Measurements from ENCODE around the gene CNTLN.
"Not testable (repeated sequence)": the region's sequence is repeated elsewhere in the genome, so short reads cannot be mapped to it uniquely, and the experiment has no call there.

The CNTLN gene

DNA sequence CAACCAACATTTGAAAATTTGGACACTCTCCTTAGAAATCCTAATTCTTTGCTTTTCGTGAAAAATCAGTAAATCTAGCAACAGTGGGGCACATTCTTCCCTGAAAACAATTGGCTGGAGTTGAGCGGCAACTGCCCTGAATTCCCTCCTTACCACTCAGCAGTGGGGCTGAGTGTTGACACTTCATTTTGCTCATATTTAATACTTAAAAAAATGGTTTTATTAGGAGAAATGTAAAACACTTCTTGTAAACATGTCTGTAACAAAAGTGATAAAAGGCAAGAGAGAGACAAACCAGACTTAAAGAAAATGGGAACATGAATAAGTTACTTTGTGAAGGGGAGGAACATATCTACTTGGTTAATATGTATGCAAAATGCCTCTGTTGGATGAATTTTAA, 193.5 kb downstream of the CNTLN start:
- Mint-ChIP-seq H3K27me3 (ENCODE audit: low read depth) (no peaks in the 10 kb centered on the region), H3K36me3 (ENCODE audit: low read depth) (peaks cover 4% of the 10 kb centered on the region), H3K4me3 (no peak overlapping the region), H3K4me1 (no peaks in the 10 kb centered on the region), H3K27ac (no peak overlapping the region), H3K9me3 (no peaks in the 10 kb centered on the region)
- TF ChIP-seq, protein P1, sequence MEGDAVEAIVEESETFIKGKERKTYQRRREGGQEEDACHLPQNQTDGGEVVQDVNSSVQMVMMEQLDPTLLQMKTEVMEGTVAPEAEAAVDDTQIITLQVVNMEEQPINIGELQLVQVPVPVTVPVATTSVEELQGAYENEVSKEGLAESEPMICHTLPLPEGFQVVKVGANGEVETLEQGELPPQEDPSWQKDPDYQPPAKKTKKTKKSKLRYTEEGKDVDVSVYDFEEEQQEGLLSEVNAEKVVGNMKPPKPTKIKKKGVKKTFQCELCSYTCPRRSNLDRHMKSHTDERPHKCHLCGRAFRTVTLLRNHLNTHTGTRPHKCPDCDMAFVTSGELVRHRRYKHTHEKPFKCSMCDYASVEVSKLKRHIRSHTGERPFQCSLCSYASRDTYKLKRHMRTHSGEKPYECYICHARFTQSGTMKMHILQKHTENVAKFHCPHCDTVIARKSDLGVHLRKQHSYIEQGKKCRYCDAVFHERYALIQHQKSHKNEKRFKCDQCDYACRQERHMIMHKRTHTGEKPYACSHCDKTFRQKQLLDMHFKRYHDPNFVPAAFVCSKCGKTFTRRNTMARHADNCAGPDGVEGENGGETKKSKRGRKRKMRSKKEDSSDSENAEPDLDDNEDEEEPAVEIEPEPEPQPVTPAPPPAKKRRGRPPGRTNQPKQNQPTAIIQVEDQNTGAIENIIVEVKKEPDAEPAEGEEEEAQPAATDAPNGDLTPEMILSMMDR (IDR thresholded peaks at IDR 0.05; ENCODE audit: unreplicated experiment in 3 of 3), result no peak

DNA sequence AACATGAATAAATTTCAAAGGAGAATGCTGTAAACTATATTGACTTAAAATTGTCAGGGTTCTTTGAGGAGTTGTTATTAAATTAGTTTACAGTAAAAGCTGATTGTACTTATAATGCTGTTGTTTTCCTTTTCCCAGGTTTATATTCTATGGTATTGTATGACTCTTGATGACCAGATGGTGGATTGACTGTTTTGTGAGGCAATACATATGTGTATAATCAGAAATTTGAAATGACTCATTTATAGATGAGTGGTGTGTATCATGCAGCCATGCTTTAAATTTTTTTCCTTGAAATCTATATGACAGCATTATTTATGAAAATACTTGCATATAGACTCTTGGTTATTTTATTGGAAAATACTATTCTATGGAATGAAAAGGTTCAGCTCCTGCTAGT, 195.3 kb downstream of the CNTLN start:
- TF ChIP-seq, protein P1 (IDR thresholded peaks at IDR 0.05; ENCODE audit: unreplicated experiment in 3 of 3), result no peak
- Mint-ChIP-seq H3K27ac (no peak overlapping the region), H3K36me3 (ENCODE audit: low read depth) (peaks cover 4% of the 10 kb centered on the region), H3K4me1 (no peaks in the 10 kb centered on the region), H3K4me3 (no peak overlapping the region), H3K9me3 (no peaks in the 10 kb centered on the region), H3K27me3 (ENCODE audit: low read depth) (no peaks in the 10 kb centered on the region)

DNA sequence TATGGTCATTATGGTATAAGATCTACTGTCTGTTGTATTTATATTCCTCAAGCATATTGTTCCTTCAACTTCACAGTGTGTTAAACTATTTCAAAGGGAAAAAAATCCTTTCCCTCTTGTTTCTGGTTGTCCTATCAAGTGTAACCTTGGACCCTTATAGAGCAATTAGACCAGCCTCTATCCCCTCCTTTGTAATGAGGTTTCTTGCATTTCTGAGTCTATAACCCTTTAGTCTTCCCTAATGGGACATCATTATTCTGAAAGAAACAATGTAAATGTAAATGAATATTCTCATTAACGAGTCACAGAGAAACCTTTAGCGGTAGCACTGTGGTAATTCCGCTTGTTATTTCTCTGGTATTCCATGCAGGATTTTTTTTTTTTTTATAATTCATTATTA, 197.3 kb downstream of the CNTLN start:
- no peak overlapping the region for H3K4me3 Mint-ChIP-seq
- TF ChIP-seq, protein P1 (IDR thresholded peaks at IDR 0.05; ENCODE audit: unreplicated experiment in 3 of 3), result no peak
- peaks cover 3% of the 10 kb centered on the region for H3K27me3 Mint-ChIP-seq (ENCODE audit: low read depth)

DNA sequence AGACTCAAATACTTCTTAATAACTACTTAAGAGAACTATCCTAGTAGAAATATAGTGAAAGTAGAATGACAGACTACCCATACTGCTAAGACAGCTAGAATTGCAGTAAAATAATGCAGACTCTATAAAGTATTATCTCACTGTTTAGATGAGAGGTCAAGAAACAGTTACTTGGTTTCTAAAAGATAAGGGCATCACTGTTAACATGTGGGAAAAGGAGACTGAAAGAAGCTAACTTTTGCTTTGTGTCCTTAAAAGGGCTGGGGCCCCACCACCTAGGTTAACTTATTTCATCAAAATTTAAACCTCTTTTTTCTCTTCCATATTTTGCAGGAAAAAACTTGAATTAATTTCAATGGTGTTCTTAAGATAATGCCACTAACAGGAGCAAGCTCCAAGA, 204.3 kb downstream of the CNTLN start:
- Mint-ChIP-seq H3K4me1 (no peaks in the 10 kb centered on the region), H3K36me3 (ENCODE audit: low read depth) (peaks cover 15% of the 10 kb centered on the region), H3K9me3 (no peaks in the 10 kb centered on the region), H3K27ac (no peak overlapping the region), H3K4me3 (no peak overlapping the region), H3K27me3 (ENCODE audit: low read depth) (peaks cover 3% of the 10 kb centered on the region)
- TF ChIP-seq, protein P1 (IDR thresholded peaks at IDR 0.05; ENCODE audit: unreplicated experiment in 3 of 3), result no peak

More for the DNA sequence above, 197.3 kb downstream of the CNTLN start:
- H3K27ac Mint-ChIP-seq, result no peak overlapping the region
- H3K9me3 Mint-ChIP-seq, result no peaks in the 10 kb centered on the region
- no peaks in the 10 kb centered on the region for H3K4me1 Mint-ChIP-seq
- H3K36me3 Mint-ChIP-seq (ENCODE audit: low read depth), result peaks cover 8% of the 10 kb centered on the region

DNA sequence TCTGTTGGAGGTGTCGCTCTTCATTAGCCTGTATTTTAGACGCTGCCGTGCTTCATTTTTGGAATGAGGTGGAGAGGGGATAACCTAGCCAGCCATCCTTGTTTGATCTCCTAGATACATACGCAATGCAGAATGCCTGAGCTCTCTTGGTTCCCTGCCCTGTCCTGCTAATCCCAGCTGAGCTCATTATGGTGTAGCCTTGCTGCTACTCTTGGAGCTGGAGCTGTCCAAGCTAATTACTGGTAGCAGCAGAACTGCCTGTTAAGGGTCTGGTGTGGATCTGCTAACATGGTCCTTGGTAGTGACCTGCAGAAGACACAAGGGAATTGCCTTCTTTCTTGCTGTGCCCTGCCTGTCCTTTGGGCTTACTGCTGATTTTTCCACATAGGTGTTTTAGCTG, 207.9 kb downstream of the CNTLN start:
- TF ChIP-seq, protein P1 (IDR thresholded peaks at IDR 0.05; ENCODE audit: unreplicated experiment in 3 of 3), result no peak
- no peaks in the 10 kb centered on the region for H3K9me3 Mint-ChIP-seq
- no peaks in the 10 kb centered on the region for H3K4me1 Mint-ChIP-seq
- peaks cover 29% of the 10 kb centered on the region for H3K36me3 Mint-ChIP-seq (ENCODE audit: low read depth)
- H3K27ac Mint-ChIP-seq, result no peak overlapping the region
- no peaks in the 10 kb centered on the region for H3K27me3 Mint-ChIP-seq (ENCODE audit: low read depth)
- no peak overlapping the region for H3K4me3 Mint-ChIP-seq

DNA sequence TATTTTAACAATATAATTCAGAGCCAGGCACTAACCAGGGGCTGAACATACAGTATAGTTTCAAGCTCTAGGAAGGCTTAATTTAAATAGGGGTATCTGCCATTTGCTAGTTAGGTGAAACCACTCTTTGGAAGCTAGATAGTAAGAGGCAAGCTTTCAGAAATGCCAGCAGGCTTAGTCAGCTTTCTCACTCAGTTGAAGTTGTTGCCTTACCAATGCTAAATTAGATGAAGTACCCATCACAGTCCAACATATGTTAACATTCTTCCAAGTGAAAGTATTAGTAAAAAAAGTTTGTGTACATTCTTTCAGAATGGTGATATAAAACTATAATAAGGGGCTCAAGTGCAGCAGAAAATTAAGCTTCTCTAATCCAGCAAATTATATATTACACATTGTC, 215.0 kb downstream of the CNTLN start:
- Mint-ChIP-seq H3K9me3 (no peaks in the 10 kb centered on the region), H3K27ac (no peak overlapping the region), H3K4me3 (no peak overlapping the region)

DNA sequence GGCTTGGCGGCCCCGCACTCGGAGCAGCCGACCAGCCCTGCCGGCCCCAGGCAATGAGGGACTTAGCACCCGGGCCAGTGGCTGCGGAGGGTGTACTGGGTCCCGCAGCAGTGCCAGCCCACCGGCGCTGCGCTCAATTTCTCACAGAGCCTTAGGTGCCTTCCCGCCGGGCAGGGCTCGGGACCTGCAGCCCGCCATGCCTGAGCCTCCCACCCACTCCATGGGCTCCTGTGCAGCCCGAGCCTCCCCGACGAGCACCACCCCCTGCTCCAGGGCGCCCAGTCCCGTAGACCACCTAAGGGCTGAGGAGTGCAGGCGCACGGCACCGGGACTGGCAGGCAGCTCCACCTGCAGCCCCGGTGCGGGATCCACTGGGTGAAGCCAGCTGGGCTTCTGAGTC, 219.2 kb downstream of the CNTLN start:
- H3K27me3 Mint-ChIP-seq (ENCODE audit: low read depth); H3K4me1 Mint-ChIP-seq; H3K27ac Mint-ChIP-seq; H3K9me3 Mint-ChIP-seq; H3K4me3 Mint-ChIP-seq: not testable (repeated sequence)
- H3K36me3 Mint-ChIP-seq (ENCODE audit: low read depth), result peaks cover 15% of the 10 kb centered on the region

More for the DNA sequence above, 215.0 kb downstream of the CNTLN start:
- Mint-ChIP-seq H3K4me1 (no peaks in the 10 kb centered on the region), H3K27me3 (ENCODE audit: low read depth) (peaks cover 4% of the 10 kb centered on the region), H3K36me3 (ENCODE audit: low read depth) (peaks cover 27% of the 10 kb centered on the region)
- TF ChIP-seq, protein P1 (IDR thresholded peaks at IDR 0.05; ENCODE audit: unreplicated experiment in 3 of 3), result no peak
